ENCODE data around the gene EPB41.

EPB41 gene

GRCh38 chr1:28965271-28965870 lies 51.0 kb downstream of the EPB41 start:
- Histone ChIP-seq H3K27ac (no peak overlapping the region), H3K4me3 (no peak overlapping the region)
- DNase-seq (ENCODE audit: low spot score), result no peak
- TF ChIP-seq CTCF (IDR thresholded peaks at IDR 0.05), result no peak

DNA sequence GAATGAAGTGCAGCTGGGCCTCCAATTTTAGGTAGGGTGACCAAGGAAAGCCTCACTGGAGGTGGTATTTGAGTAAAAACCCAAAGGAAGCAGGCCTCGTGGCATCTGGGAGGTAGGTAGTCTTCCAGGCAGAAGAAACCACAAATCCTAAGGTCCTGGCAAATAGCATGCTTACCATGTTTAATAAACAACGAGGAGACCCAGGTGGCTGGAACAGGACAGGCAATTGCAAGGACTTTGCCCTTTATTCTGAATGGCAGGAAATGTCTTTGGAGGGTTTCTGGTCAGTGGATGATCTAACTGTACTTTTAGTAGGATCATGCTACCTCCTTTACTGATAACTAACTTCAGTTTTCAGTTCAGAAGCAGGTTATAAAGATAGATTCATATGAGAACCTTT lies 52.2 kb downstream of the EPB41 start:
- no peak for TF ChIP-seq CTCF (IDR thresholded peaks at IDR 0.05)
- DNase-seq (ENCODE audit: low spot score), result no peak
- no peak overlapping the region for H3K27ac ChIP-seq
- H3K4me3 ChIP-seq, result no peak overlapping the region

DNA sequence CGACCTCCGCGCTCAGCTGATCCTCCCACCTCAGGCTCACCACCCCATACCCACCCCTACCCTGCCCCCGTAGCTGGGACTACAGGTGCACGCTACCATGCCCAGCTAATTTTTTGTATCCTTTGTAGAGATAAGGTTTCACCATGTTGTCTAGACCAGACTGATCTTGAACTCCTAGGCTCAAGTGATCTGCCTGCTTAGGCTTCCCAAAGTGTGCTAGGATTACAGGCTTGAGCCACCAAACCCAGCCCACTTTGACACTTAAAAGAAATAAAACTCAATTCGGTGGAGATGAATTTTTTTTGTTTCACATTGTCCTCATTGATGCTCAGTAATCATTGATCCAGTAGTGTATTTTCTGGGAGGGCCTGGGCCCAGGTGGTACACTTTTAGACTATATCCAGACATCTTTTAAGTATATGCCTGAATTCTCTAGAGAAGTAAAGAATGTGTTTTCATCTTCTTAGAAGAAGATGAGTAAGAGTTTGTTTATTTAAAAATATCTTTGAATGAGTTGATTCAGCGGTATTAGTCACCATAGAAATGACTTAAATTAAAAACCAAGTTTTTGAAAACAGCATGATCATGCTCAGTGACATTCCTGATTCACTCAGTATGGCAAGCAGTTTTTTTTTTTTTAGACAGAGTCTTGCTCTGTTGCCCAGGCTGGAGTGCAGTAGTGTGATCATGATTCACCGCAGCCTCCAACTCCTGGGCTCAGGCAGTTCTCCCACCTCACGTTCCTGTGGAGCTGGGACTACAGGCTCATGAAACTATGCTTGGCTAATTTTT lies 57.8 kb downstream of the EPB41 start:
- Histone ChIP-seq H3K4me3 (no peak overlapping the region), H3K27ac (peak overlapping the region in 1 of 2 donors; percentile 41)
- DNase-seq (ENCODE audit: low spot score), result no peak
- no peak for TF ChIP-seq CTCF (IDR thresholded peaks at IDR 0.05)

DNA sequence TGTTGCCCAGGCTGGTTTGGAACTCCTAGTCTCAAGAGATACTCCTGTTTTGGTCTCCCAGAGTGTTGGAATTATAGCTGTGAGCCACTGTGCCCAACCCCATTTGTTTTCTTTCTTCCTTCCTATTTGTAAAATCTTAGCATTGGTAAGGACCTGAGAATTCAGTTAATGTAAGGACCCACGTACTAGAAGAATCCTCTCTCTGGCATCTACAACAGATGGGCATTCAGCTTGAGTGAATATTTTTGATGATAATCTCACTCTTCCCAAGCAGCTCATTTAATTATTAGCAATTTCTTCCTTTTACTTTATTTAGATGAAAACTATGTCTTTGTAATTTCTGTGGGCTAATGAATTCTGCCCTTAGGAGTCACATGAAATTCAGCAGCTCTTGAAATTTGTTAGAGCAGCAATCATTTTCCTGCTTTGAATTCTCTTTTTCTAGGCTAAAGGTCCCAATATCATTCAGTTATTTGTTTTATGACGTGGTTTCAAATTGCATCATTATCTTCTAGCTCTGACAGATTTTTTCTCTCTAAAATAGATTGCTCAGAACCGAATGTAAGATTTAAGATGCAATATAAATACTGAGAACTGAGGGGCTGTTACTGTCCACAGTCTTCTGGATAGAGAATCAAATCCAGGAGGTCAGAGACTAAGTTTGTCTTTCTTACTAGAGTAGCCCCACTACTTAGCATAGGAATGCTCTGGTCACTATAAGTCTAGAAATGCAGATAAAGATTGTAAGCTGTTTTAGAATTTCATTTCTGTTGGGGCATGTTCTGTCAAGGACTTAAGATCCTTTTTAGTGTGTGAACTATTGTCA lies 59.4 kb downstream of the EPB41 start:
- Histone ChIP-seq H3K4me3 (no peak overlapping the region), H3K27ac (no peak overlapping the region)
- no peak for DNase-seq (ENCODE audit: low spot score)
- TF ChIP-seq CTCF (IDR thresholded peaks at IDR 0.05), result no peak

DNA sequence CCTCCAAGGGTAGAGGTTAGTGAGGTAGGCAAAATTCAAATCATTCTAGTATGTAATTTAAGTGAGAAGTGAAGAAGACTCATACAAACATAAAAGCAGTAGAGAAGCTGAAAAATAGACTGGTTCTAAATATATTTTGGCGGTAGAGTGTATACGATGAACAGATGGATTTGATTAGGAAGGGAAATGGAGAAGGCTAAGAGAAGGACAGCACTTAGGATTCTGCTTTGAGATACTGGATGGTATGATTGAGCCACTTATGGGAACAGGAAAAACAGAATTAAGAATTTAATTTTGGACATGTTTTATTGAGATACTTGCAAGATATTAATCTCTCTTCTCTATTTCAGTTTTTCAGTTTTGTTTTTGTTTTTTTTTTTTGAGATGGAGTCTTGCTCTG lies 60.1 kb downstream of the EPB41 start:
- H3K4me3 ChIP-seq, result no peak overlapping the region
- DNase-seq (ENCODE audit: low spot score), result no peak
- H3K27ac ChIP-seq, result no peak overlapping the region
- no peak for TF ChIP-seq CTCF (IDR thresholded peaks at IDR 0.05)

DNA sequence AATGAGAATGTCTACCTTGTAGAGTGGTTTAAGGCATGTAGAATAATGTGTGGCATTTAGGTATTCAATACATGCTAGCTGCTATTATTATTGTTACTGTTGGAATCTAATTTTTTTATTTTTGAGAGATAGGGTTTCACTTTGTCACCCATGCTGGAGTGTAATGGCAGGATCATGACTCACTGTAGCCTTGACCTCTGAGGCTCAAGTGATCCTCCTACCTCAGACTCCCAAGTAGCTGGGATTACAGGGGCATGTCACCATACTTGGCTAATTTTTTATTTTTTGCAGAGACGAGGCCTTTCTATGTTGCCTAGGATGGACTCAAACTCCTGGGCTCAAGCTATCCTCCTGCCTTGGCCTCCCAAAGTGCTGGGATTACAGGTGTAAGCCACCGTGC lies 61.9 kb downstream of the EPB41 start:
- no peak for TF ChIP-seq CTCF (IDR thresholded peaks at IDR 0.05)
- H3K27ac ChIP-seq, result no peak overlapping the region
- DNase-seq (ENCODE audit: low spot score), result no peak

More for the DNA sequence above, 61.9 kb downstream of the EPB41 start:
- H3K4me3 ChIP-seq, result no peak overlapping the region

Data from coronary artery (tissue), 2 donors.